Kidney (tissue), 14 donors: ENCODE data around the gene RBM42. TPM values are rescaled to one million over a fixed set of nuclear protein-coding genes. Genes with fewer than 3 reads are reported as not detected.

Source experiments
- DNase-seq, 5 donors: peaks; one replicate each; pipeline ENCODE4 v3.0.0-alpha.2; 2013 to 2020
- FAIRE-seq: peaks from 2 replicates; lab custom pipeline; 2012; peaks lifted over from hg19 to GRCh38; lab: Jason Lieb, UNC
- H3K27ac ChIP-seq, 2 donors: one replicate each; pipeline ENCODE4 v1.7.0; 2013; ENCODE audit warnings: low read depth in 2 of 2, low read length in 2 of 2, inconsistent platforms in 1 of 2
- H3K27me3 ChIP-seq: one replicate; pipeline ENCODE4 v1.7.1; 2013; ENCODE audit warnings: low read length, inconsistent platforms; ENCODE audit not compliant: control insufficient read depth, insufficient read depth
- H3K36me3 ChIP-seq, 3 donors: one replicate each; pipeline versions ENCODE4 v1.7.0 to v1.7.1; 2013; ENCODE audit warnings: low read length in 3 of 3, control low read depth in 1 of 3, inconsistent platforms in 1 of 3; ENCODE audit not compliant: insufficient read depth in 3 of 3, control insufficient read depth in 2 of 3
- H3K4me1 ChIP-seq, 3 donors: one replicate each; pipeline versions ENCODE4 v1.7.0 to v1.7.1; 2013; ENCODE audit warnings: low read length in 3 of 3, inconsistent platforms in 1 of 3, low read depth in 1 of 3; ENCODE audit not compliant: control insufficient read depth in 2 of 3, insufficient read depth in 2 of 3
- H3K4me3 ChIP-seq, 3 donors: one replicate each; pipeline versions ENCODE4 v1.7.0 to v1.8.1; 2013; ENCODE audit warnings: low read length in 3 of 3, control low read depth in 1 of 3, inconsistent platforms in 1 of 3
- H3K9ac ChIP-seq, 3 donors: one replicate each; pipeline versions ENCODE4 v1.7.0 to v1.7.1; 2013; ENCODE audit warnings: low read length in 3 of 3, control low read depth in 1 of 3, inconsistent platforms in 1 of 3
- H3K9me3 ChIP-seq, 3 donors: one replicate each; pipeline versions ENCODE4 v1.7.0 to v1.7.1; 2013; ENCODE audit warnings: low read length in 3 of 3, control low read depth in 1 of 3, inconsistent platforms in 1 of 3; ENCODE audit not compliant: control insufficient read depth in 2 of 3, insufficient read depth in 1 of 3
- CTCF ChIP-seq: IDR thresholded peaks from 3 replicates; pipeline ENCODE4 v1.5.1; 2012; ENCODE audit warnings: mild to moderate bottlenecking, moderate library complexity, borderline replicate concordance; ENCODE audit not compliant: insufficient read depth; ENCODE audit errors: extremely low read depth
- intact Hi-C: fragments of 100-400 bp; cut with DNase I; formaldehyde crosslinking; loops from one replicate; pipeline ENCODE4 v1.11.1; 2022
- polyA plus RNA-seq: library from polyadenylated mRNA; stranded (reverse); fragments of 350-450 nt; fragmentation: Illumina TruSeq; extraction: RNeasy Lipid Tissue Mini Kit (QIAGEN cat#74804); gene quantifications from one replicate; pipeline ENCODE4 v1.2.3, GENCODE V29; 2014; ENCODE audit warnings: low read depth, low replicate concordance; ENCODE audit not compliant: insufficient read depth
- total RNA-seq: library from RNA; stranded (reverse); fragmentation: NEBNext Ultra II Directional; extraction: Animal tissue kit (Norgen Biotek cat#: 25700); gene quantifications from one replicate; pipeline ENCODE4 v1.2.1, GENCODE V29; 2021
- donor health status: control.
- donor health status: control.
- donor health status: control.
- donor health status: control.
- donor health status: control.
- donor health status: DM: yes; HTN: yes; CAD: no.
- donor health status: Normal renal cell carcinoma (clear cell type).

RBM42 gene
- total and polyA plus RNA-seq, 2 donors from 2014 or later = 77.6 to 78.1 TPM

- H3K27me3 ChIP-seq = peaks cover 3% of the 10 kb centered on the region
- no peak overlapping the region for H3K27ac ChIP-seq
- H3K9ac ChIP-seq = no peak overlapping the region
- DNase-seq (no peak), FAIRE-seq (no peak)
- H3K9me3 ChIP-seq = no peaks in the 10 kb centered on the region
- H3K36me3 ChIP-seq = no peaks in the 10 kb centered on the region
- H3K4me3 ChIP-seq = peak overlapping the region in 1 of 3 donors; percentile 35
- H3K4me1 ChIP-seq = no peaks in the 10 kb centered on the region
- TF ChIP-seq CTCF = no peak
- intact Hi-C loops = no loop called here
Observed at GRCh38 chr19:35673121-35673804, 44.4 kb downstream of the RBM42 start.

- Histone ChIP-seq H3K4me1 (no peaks in the 10 kb centered on the region), H3K9me3 (no peaks in the 10 kb centered on the region), H3K27me3 (peaks cover 3% of the 10 kb centered on the region), H3K4me3 (no peak overlapping the region), H3K36me3 (no peaks in the 10 kb centered on the region), H3K27ac (no peak overlapping the region), H3K9ac (no peak overlapping the region)
- no peak for TF ChIP-seq CTCF
- intact Hi-C loops = no loop called here
- FAIRE-seq (no peak), DNase-seq (no peak)
Observed at GRCh38 chr19:35675589-35676140, 46.8 kb downstream of the RBM42 start.

Other genes with a start within 250 kb of the RBM42 start
- gene FFAR2, start 180.8 kb upstream of the RBM42 start, total RNA-seq = 0.22 TPM
- not detected for gene FFAR2, start 180.8 kb upstream of the RBM42 start, polyA plus RNA-seq
- gene KRTDAP, start 138.6 kb upstream of the RBM42 start, total RNA-seq = not detected
- not detected for gene KRTDAP, start 138.6 kb upstream of the RBM42 start, polyA plus RNA-seq
- 150 TPM for gene DMKN, start 115.4 kb upstream of the RBM42 start, total RNA-seq
- gene DMKN, start 115.4 kb upstream of the RBM42 start, polyA plus RNA-seq = 137 TPM
- gene SBSN, start 100.7 kb upstream of the RBM42 start, total RNA-seq = not detected
- not detected for gene SBSN, start 100.7 kb upstream of the RBM42 start, polyA plus RNA-seq
- not detected for gene GAPDHS, start 95.6 kb upstream of the RBM42 start, total RNA-seq
- gene GAPDHS, start 95.6 kb upstream of the RBM42 start, polyA plus RNA-seq = not detected
- gene TMEM147, start 83.4 kb upstream of the RBM42 start, total RNA-seq = 76.9 TPM
- 233 TPM for gene TMEM147, start 83.4 kb upstream of the RBM42 start, polyA plus RNA-seq
- gene ATP4A, start 65.4 kb upstream of the RBM42 start, total RNA-seq = not detected
- gene ATP4A, start 65.4 kb upstream of the RBM42 start, polyA plus RNA-seq = not detected
- gene PMIS2, start 42.9 kb upstream of the RBM42 start, total RNA-seq = not detected
- not detected for gene PMIS2, start 42.9 kb upstream of the RBM42 start, polyA plus RNA-seq
- 15.9 TPM for gene HAUS5, start 16.3 kb upstream of the RBM42 start, total RNA-seq
- 6.8 TPM for gene HAUS5, start 16.3 kb upstream of the RBM42 start, polyA plus RNA-seq
- gene ETV2, start 12.7 kb downstream of the RBM42 start, total RNA-seq = 0.38 TPM
- 3.3 TPM for gene ETV2, start 12.7 kb downstream of the RBM42 start, polyA plus RNA-seq
- 323 TPM for gene COX6B1, start 19.3 kb downstream of the RBM42 start, total RNA-seq
- gene COX6B1, start 19.3 kb downstream of the RBM42 start, polyA plus RNA-seq = 1,951 TPM
- not detected for gene UPK1A, start 37.5 kb downstream of the RBM42 start, total RNA-seq
- 0.32 TPM for gene UPK1A, start 37.5 kb downstream of the RBM42 start, polyA plus RNA-seq
- 1.8 TPM for gene ZBTB32, start 75.5 kb downstream of the RBM42 start, total RNA-seq
- gene ZBTB32, start 75.5 kb downstream of the RBM42 start, polyA plus RNA-seq = not detected
- gene KMT2B, start 89.0 kb downstream of the RBM42 start, total RNA-seq = 40.8 TPM
- gene KMT2B, start 89.0 kb downstream of the RBM42 start, polyA plus RNA-seq = 14.8 TPM
- gene IGFLR1, start 113.4 kb downstream of the RBM42 start, total RNA-seq = 22.3 TPM
- 26.0 TPM for gene IGFLR1, start 113.4 kb downstream of the RBM42 start, polyA plus RNA-seq
- 27.4 TPM for gene U2AF1L4, start 116.4 kb downstream of the RBM42 start, total RNA-seq
- gene U2AF1L4, start 116.4 kb downstream of the RBM42 start, polyA plus RNA-seq = 47.7 TPM
- 84.0 TPM for gene PSENEN, start 116.6 kb downstream of the RBM42 start, total RNA-seq
- gene PSENEN, start 116.6 kb downstream of the RBM42 start, polyA plus RNA-seq = 185 TPM
- 11.2 TPM for gene LIN37, start 119.5 kb downstream of the RBM42 start, total RNA-seq
- gene LIN37, start 119.5 kb downstream of the RBM42 start, polyA plus RNA-seq = 11.4 TPM
- 64.3 TPM for gene HSPB6, start 128.0 kb downstream of the RBM42 start, total RNA-seq
- 53.1 TPM for gene HSPB6, start 128.0 kb downstream of the RBM42 start, polyA plus RNA-seq
- 34.9 TPM for gene PROSER3, start 129.1 kb downstream of the RBM42 start, total RNA-seq
- gene PROSER3, start 129.1 kb downstream of the RBM42 start, polyA plus RNA-seq = 2.8 TPM
- 18.5 TPM for gene ARHGAP33, start 146.5 kb downstream of the RBM42 start, total RNA-seq
- gene ARHGAP33, start 146.5 kb downstream of the RBM42 start, polyA plus RNA-seq = 5.6 TPM
- 9.0 TPM for gene PRODH2, start 183.8 kb downstream of the RBM42 start, total RNA-seq
- gene PRODH2, start 183.8 kb downstream of the RBM42 start, polyA plus RNA-seq = 409 TPM
- gene NPHS1, start 223.5 kb downstream of the RBM42 start, total RNA-seq = 0.25 TPM
- gene NPHS1, start 223.5 kb downstream of the RBM42 start, polyA plus RNA-seq = 39.7 TPM
- not detected for gene KIRREL2, start 227.9 kb downstream of the RBM42 start, total RNA-seq
- 0.82 TPM for gene KIRREL2, start 227.9 kb downstream of the RBM42 start, polyA plus RNA-seq
- 3.8 TPM for gene APLP1, start 239.5 kb downstream of the RBM42 start, total RNA-seq
- 13.6 TPM for gene APLP1, start 239.5 kb downstream of the RBM42 start, polyA plus RNA-seq